LoVo (cell line): ENCODE data around the gene CA9.
"Not testable (repeated sequence)": the region's sequence is repeated elsewhere in the genome, so short reads cannot be mapped to it uniquely, and the experiment has no call there.

ENCODE experiments used
- DNase-seq: peaks from one replicate; pipeline ENCODE4 v3.0.0-alpha.2; 2016; ENCODE audit warnings: low spot score

The CA9 gene

DNA sequence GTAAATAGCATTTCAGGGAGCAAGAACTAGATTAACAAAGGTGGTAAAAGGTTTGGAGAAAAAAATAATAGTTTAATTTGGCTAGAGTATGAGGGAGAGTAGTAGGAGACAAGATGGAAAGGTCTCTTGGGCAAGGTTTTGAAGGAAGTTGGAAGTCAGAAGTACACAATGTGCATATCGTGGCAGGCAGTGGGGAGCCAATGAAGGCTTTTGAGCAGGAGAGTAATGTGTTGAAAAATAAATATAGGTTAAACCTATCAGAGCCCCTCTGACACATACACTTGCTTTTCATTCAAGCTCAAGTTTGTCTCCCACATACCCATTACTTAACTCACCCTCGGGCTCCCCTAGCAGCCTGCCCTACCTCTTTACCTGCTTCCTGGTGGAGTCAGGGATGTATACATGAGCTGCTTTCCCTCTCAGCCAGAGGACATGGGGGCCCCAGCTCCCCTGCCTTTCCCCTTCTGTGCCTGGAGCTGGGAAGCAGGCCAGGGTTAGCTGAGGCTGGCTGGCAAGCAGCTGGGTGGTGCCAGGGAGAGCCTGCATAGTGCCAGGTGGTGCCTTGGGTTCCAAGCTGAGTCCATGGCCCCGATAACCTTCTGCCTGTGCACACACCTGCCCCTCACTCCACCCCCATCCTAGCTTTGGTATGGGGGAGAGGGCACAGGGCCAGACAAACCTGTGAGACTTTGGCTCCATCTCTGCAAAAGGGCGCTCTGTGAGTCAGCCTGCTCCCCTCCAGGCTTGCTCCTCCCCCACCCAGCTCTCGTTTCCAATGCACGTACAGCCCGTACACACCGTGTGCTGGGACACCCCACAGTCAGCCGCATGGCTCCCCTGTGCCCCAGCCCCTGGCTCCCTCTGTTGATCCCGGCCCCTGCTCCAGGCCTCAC, at the start of gene CA9:
Gene CA9, plus strand, starts transcription at position 797 of the 893 bp plus-strand sequence. Its CDS starts 32 bp downstream, at position 829.
- DNase-seq: no peak

DNA sequence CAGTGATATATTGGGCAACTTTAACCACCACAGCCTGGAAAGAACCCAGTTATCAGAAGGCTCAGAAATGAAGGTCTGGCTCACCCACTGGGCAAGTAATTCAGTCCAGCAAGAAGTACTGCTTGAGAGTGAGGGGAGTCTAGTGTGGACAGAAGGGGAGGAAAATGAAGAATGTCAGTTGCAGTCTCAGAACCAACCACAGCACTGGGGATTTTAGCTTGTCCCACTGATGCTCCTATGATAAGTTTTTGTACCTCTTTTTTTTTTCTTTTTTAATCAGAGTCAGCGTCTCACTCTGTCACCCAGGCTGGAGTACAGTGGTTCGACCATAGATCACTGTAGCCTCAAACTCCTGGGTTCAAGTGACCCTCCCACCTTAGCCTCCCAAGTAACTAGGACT, 46.2 kb upstream of the CA9 start:
- DNase-seq: no peak

DNA sequence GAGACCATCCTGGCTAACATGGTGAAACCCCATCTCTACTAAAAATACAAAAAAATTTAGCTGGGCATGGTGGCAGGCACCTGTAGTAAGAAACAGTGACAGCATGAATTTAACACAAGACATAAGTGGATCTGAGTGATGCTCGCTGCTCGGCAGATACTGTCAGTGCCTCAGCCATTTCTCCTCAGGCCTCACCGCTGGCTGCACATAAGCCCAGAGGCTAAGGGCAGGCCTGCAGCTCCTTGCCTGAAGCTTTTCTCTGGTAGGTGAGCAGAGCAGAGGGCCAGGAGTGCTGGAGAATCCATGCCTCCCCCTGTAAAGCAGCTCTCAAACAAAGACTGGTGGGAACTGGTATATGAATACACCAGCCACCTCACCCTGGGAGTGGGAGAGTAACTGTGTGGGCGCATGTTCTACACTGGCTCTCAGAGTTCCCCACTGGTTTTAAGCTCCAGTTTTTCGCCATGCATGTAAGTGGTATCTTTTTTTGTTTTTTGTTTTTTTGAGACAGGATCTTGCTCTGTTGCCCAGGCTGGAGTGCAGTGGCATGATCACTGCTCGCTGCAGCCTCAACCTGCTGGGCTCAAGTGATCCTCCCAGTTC, 45.2 kb upstream of the CA9 start:
- no peak for DNase-seq

DNA sequence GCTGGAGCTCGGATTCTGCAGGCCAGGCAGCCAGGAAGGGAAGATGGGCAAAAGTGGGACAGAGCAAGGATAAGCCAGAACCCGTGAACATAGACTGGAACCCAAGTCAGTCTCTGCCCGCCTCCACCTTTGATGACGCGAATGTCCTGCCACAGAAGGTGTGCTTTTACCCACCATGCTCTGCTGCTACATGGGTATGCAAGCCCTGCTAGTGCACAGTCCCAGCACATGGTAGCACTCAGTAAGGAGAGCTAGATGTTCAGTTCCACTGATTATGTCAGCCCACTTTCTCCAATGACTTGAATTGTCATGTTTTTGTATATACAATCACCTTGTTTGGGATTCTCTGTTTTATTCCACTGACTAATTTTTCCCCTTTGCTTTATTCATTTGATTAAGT, 44.1 kb upstream of the CA9 start:
- no peak for DNase-seq

DNA sequence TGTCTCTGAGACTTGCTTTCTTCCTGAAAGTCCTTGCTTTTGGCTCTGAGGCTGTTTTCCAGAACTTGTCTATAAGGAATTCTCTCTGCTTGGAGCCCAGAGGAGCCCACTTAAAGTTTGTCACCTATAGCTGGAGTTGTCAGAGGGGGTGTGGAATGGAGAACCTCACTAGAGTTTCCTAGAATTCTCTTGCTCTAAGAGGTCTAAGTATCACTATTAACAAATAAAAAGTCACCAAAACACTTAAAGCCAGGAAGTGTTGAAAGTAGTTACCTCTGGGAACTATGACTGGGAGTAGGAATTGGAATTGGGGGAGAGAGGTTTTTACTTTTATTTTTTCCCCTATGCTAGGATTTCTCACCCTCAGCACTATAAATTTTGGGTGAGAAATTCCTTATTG, 38.0 kb upstream of the CA9 start:
- DNase-seq: no peak

DNA sequence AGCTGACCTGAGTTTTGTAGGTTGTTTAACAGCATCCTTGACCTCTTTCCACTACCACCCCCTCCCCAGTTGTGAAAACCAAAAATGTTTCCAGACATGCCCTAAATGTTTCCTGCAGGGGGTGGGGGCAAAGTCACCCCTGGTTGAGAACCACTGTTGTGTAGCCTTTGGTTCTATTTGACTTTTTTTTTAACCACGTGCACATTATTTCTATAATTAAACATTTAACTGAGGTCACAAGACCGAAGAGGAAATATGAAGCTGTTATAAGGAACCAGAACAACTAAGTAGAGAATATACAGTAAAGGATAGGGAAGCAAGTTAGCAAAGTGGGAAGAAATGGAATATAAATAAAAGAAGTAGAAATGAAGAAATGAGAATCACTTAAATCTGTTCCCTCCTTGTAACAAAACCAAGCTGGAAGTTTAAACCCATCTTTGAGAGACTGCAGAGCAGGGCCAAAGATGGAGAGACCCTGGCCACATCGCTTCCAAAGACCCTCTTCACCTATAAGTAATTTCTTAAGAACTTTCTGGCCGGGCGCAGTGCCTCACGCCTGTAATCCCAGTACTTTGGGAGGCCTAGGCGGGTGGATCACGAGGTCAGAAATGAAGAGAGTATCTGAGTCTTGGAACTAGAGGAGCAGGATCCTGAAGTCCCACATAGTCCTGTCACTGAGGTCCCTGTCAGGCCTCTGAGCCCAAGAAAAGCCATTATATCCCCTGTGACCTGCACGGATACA, 37.4 kb upstream of the CA9 start:
- DNase-seq: no peak

DNA sequence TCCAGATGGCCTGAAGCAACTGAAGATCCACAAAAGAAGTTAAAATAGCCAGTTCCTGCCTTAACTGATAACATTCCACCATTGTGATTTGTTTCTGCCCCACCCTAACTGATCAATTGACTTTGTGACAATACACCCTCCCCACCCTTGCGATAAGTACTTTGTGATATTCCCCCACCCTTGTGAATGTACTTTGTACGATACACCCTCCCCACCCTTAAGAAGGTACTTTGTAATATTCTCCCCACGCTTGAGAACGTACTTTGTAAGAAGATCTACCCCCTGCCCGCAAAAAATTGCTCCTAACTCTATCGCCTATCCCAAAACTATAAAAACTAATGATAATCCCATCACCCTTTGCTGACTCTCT, 36.9 kb upstream of the CA9 start:
- not testable (repeated sequence) for DNase-seq

DNA sequence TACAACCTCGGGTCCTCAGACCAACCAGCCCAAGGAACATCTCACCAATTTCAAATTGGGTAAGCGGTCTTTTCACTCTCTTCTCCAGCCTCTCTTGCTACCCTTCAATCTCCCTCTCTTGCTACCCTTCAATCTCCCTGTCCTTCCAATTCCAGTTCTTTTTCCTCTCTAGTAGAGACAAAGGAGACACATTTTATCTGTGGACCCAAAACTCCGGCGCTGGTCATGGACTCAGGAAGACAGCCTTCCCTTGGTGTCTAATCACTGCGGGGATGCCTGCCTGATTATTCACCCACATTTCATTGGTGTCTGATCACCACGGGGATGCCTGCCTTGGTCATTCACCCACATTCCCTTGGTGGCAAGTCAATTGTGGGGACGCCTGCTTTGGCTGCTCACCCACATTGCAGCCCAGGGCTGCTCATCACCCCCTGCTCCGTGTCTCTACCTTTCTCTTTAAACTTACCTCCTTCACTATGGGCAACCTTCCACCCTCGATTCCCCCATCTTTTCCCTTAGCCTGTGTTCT, 36.2 kb upstream of the CA9 start:
- DNase-seq: not testable (repeated sequence)

DNA sequence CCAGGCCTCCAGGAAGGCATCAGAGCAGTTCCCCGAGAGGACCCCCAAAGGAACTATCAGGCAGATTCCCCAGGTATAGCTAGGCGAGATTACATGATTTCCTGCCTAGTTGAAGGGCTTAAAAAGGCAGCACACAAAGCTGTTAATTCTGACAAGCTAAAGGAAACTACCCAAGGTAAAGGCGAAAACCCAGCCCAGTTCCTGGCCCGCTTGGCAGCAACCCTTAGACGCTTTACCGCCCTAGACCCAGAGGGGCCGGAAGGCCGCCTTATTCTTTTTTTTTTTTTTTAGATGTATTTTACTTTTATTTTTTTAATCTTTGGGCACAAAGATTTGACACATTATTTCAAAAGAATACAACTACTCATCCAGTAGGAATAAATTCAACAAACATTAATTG, 35.0 kb upstream of the CA9 start:
- not testable (repeated sequence) for DNase-seq

DNA sequence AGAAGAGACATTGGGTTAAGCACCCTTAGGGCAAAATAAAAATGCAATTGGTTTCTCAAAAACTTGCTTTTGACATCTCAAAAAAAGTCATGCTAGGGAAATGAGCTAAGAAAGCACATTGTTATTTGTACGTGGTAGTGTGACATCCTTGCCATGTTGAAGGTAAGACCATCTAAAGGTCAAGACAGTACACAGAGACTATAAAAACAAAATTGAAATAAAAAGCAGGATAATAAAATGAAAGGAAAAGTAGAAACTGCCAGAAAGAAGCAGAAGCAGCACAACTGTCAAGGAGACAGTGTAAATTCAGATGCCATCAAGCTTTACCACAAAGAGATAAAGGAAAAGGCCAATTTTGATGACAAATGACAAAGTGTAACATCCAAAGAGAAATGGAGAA, 34.5 kb upstream of the CA9 start:
- not testable (repeated sequence) for DNase-seq

DNA sequence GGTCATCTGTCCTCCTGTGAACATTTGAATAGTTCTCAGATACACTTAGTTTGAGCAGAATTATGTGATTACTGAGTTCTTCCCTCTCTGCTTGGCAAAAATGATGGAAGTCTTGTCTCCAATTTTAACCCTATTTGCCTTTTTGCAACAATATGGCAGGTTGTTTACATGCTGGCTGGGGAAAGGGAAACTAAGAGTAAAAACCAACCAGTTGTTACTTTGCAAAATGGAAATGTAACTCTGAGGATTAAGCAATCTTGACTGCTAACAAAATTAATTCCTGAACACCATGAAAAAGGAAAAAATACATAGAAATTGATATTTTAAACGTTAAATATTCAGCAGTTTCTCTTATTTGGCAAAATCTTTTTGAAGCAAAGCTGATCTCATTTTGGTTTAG, 34.1 kb upstream of the CA9 start:
- no peak for DNase-seq

DNA sequence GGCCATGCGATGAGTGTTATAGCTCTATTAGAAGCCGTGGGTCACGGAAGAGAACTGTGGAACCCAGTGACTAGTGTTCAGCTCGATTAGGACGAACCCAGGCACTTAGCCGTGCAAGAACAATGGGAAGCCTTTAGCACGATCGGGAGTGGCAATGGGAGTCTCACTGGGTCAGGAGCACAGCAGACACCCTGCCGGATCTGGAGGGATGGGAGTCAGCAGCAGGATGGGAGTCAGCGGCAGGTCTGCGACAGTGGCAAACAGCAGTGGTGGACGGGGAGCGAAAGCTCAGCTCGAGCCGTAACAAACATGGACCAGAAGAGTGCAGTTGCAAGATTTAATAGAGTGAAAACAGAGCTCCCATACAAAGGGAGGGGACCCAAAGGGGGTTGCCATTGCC, 33.3 kb upstream of the CA9 start:
- not testable (repeated sequence) for DNase-seq

DNA sequence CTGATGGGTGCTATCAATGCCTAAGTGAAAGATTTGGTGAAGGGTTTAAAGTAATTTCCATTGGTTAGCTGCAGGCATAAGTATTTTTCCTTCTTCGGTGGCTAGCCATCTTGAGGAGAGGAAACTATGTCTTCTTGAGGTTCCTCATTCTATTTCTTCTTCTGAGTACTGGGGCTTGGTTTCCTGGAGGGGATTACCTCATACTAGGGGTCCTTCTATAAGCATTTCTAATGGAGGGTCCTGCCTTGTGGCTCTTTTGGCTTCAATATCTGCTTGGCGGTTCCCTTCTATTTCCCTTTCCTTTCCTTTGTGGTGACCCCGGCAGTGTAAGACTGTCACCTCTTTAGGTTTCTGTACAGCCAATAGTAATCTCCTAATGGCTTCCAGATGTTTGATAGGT, 32.2 kb upstream of the CA9 start:
- not testable (repeated sequence) for DNase-seq

DNA sequence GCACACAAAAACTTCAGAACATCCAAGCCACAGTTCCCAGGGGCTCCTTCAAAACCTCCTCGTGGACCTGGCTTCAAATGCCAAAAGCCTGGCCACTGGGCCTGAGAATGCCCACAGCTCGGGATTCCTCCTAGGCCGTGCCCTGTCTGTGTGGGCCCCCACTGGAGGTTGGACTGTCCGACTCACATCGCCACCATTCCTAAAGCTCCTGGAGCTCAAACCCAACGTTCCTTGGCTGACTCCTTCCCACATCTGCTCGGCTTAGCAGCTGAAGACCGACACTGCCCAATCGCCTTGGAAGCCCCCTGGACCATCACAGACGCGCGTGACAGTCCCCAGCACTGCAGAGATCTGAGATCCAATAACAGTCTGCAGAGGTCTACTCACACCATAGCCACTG, 30.7 kb upstream of the CA9 start:
- no peak for DNase-seq

DNA sequence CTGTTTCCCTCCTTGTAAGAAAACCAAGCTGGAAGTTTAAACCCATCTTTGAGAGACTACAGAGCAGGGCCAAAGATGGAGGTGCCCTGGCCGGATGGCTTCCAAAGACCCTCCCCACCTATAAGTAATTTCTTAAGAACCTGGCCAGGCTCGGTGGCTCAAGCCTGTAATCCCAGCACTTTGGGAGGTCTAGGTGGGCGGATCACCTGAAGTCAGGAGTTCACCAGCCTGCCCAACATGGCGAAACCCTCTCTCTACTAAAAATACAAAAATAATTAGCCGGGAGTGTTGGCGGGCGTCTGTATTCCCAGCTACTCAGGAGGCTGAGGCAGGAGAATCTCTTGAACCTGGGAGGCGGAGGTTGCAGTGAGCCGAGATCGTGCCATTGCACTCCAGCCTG, 28.0 kb upstream of the CA9 start:
- DNase-seq: not testable (repeated sequence)

DNA sequence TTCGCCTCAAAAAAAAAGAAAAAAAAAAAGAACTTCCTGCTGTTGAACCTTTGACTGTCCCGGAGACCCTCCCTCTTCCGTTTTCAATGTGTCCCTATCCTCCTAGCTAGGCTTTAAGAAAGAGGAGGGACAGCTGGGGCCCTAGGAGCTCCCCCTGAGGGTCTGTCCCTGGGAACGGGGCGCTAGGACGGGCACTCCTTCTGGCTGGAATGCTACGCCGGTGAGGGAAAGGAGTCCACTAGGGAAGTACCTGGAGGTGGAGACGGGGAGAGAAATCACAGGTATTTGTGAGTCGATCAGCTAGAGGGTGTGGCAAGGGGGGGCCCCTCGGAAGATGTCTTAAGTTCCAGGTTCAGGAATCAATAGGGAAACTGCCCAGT, 27.6 kb upstream of the CA9 start:
- peak; percentile 55 for DNase-seq

DNA sequence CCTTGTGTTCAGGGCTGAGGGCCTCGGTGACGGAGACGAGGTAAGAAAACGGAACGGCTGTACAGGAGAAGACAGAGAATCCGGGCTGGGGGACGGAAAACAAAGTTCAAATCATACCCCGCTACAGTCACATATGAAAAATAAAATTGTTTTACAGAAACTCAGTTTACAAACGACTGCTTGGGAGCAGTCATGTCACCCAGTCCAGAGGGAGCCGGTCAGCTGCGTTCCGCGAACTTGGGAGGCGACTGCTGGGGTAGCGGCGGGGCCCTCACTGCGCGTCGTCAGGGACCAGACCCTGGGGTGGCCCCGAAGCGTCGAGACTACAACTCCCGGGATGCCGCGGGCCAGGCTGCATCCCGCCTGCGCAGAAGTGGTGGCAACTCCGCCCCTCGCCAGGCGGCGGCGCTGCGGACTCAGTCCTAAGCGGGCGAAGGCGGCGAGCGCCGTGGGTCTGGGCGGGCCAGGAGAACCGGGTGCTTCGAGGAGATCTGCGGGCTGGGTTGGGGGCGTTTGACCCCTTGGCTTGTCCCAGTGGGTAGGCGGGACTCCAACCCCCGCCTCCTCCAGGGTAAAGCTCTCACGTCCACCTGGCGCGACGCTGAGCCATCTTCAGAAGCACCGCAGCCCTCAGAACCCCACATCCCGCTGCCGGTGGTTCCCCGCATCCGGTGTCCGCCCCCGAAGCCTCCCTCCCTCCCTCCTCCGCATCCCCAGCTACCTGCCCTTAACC, 27.0 kb upstream of the CA9 start:
- DNase-seq: peak; percentile 92

DNA sequence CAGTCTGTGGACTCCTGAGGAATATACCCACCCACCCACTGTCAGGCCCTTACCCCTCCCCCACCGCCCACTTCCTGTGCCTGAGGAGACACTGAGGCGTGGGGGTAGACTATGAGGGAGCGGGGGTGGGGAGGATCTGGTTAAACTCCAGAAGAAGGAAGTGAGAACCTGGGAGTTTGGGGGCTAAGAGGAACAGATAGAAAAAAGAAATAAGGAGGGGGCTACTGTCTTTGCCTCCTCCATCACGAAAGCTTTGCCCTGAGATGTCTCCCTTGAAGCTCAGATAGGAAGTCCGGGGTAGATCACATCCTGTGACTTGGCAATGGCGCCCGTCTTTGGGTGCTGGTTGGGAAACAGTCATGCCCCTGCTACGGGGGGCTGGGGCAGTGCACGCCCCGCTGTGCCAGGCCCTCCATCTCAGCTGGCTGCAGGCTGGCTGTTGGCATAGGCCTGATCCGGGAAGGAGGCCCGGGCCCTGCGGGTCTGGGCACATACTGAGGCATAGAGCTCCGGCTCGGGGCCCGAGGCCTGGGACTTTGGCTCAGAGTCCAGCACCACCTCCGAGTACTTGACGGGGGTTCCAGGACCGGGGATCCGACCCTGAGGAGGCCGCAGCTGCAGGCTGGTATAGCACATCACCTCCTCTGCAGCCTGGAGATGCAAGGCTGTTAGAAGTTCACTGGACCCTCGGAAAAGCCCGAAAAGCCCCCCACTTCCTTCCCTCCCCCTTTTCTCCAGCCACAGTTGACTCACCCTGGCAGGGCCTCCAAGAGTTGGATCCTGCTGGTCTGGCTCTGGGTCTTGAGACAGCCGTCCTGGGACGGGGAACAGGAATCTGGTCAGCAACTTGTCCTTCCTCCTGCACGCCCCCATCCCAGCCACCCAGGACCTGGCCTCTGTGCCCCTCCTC, 24.0 kb upstream of the CA9 start:
- no peak for DNase-seq

DNA sequence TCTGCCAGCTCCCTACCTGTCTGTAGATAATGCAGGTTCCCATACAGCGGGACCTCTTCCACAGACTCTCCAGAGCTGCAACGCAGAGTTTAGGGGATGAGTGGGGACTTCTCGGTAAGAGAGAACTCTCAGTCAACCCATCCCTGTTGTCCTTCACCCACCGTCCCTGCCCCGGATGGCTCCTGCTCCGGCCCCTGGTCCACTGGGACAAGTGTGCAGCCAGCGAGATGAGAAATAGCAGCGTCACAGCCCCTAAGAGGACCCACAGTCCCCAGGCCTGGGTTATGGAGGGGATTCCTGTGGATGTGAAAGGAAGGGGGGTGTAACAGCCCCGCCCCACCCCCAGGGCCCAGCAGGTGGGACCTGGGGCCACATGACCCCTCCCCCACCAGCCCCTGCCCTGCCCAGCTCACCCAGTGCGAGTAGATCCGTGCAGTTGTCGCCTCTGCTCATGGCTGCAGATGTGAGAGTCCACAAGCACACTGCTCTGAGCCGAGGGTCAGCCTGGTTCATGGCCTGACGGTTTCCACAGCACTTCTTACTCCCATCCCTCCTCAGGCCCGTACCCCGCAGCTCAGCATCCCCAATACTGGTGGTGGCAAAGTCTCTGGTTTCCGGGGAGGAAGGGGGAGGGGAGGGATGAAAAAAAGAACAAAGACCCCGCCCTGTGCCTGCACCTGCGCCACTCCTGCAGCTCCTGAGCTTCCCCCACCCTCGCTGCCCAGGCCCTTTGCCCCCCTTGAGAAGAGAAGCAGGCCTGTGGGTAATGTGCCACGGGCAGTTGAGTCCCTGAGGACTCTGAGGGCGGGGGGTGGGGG, 23.2 kb upstream of the CA9 start, which contains the start of gene SIT1:
Gene SIT1, minus strand, starts transcription at position 591 of the 818 bp plus-strand sequence. Its CDS starts 78 bp downstream, at position 513.
- DNase-seq: no peak
